GM18868 (cell line): ENCODE measurements around the gene DRC3.
"Not testable (repeated sequence)": the region's sequence is repeated elsewhere in the genome, so short reads cannot be mapped to it uniquely, and the experiment has no call there.

Experiments used
- ATAC-seq: cut with Tn5 transposase; IDR thresholded peaks from one replicate; pipeline ENCODE4 v1.9.1; 2021; ENCODE audit warnings: mild to moderate bottlenecking, moderate library complexity; ENCODE audit not compliant: unreplicated experiment

The DRC3 gene

GRCh38 chr17:17990282-17990681, 17.6 kb downstream of the DRC3 start:
- no peak for ATAC-seq

GRCh38 chr17:17993366-17993765, 20.7 kb downstream of the DRC3 start:
- ATAC-seq = no peak

GRCh38 chr17:17993852-17994251, 21.2 kb downstream of the DRC3 start:
- ATAC-seq = no peak

- ATAC-seq = no peak
These were observed 21.8 kb downstream of the DRC3 start for GRCh38 chr17:17994271-17995069.

GRCh38 chr17:17995887-17996286, 23.2 kb downstream of the DRC3 start:
- ATAC-seq = not testable (repeated sequence)

- ATAC-seq = no peak
These were observed 26.3 kb downstream of the DRC3 start for GRCh38 chr17:17998934-17999333.

- ATAC-seq = no peak
These were observed 26.8 kb downstream of the DRC3 start for GRCh38 chr17:17999364-18000029.

GRCh38 chr17:18000030-18000408, 27.4 kb downstream of the DRC3 start:
- no peak for ATAC-seq

- ATAC-seq = no peak
These were observed 29.5 kb downstream of the DRC3 start for GRCh38 chr17:18002171-18002570.

GRCh38 chr17:18004345-18004744, 31.7 kb downstream of the DRC3 start:
- ATAC-seq = no peak

- ATAC-seq = no peak
These were observed 32.2 kb downstream of the DRC3 start for GRCh38 chr17:18004884-18005305.

GRCh38 chr17:18005496-18005895, 32.8 kb downstream of the DRC3 start:
- no peak for ATAC-seq

- no peak for ATAC-seq
These were observed 34.0 kb downstream of the DRC3 start for GRCh38 chr17:18006495-18007239.

GRCh38 chr17:18008496-18009268, 36.0 kb downstream of the DRC3 start:
- no peak for ATAC-seq

GRCh38 chr17:18009609-18010420, 37.2 kb downstream of the DRC3 start:
- no peak for ATAC-seq

GRCh38 chr17:18011286-18011685, 38.6 kb downstream of the DRC3 start:
- ATAC-seq = no peak

- no peak for ATAC-seq
These were observed 41.3 kb downstream of the DRC3 start for GRCh38 chr17:18014006-18014405.

GRCh38 chr17:18015593-18015992, 42.9 kb downstream of the DRC3 start:
- no peak for ATAC-seq

GRCh38 chr17:18016426-18016825, 43.8 kb downstream of the DRC3 start:
- no peak for ATAC-seq

GRCh38 chr17:18017958-18018357, 45.3 kb downstream of the DRC3 start:
- no peak for ATAC-seq
